ENCODE results near the gene SEPTIN8. TPM values are rescaled to one million over a fixed set of nuclear protein-coding genes. Genes with fewer than 3 reads are reported as not detected.

The SEPTIN8 gene
- total RNA-seq, 1 experiment from 2014 or later, result 38.2 TPM

- WGBS (ENCODE audit: extremely low coverage, insufficient read length, low lambda C conversion rate), result no CpG with 5 or more reads among the region's 3 CpGs
Observed at GRCh38 chr5:132791026-132791425, 14.0 kb upstream of the SEPTIN8 start.

More at GRCh38 chr5:132791026-132791425, 14.0 kb upstream of the SEPTIN8 start:
- no peak overlapping the region for H2BK15ac ChIP-seq (ENCODE audit: low read depth, low read length)
- peaks cover 11 to 15% of the 10 kb centered on the region in 2 experiments for H3K4me1 Mint-ChIP-seq
- H3K4me3 Mint-ChIP-seq, result no peak overlapping the region
- H3K9me3 Mint-ChIP-seq, result no peaks in the 10 kb centered on the region
- H3K79me1 ChIP-seq (ENCODE audit: insufficient read depth, low read depth, low read length, poor library complexity, severe bottlenecking), result no peaks in the 10 kb centered on the region
- H3K4me2 ChIP-seq (ENCODE audit: insufficient read depth, insufficient read length, low read length), result no peak overlapping the region
- H3K27ac ChIP-seq (ENCODE audit: insufficient read length, low read depth, low read length), result no peak overlapping the region
- no peak overlapping the region for H2BK5ac ChIP-seq (ENCODE audit: insufficient read length, low read length)
- no peak overlapping the region for H3K27ac Mint-ChIP-seq
- no peak overlapping the region for H2AFZ ChIP-seq (ENCODE audit: low read length)
- H3K9ac ChIP-seq (ENCODE audit: extremely low read depth, insufficient read length, low read length), result no peak overlapping the region
- no peak for TF ChIP-seq CTCF (conservative IDR thresholded peaks at IDR 0.05)
- H3K4me1 ChIP-seq (ENCODE audit: insufficient read depth, low read length), result no peaks in the 10 kb centered on the region
- H3K79me2 ChIP-seq (ENCODE audit: insufficient read depth, low read length), result no peaks in the 10 kb centered on the region
- no peak overlapping the region for H3K4ac ChIP-seq (ENCODE audit: low read depth, low read length)
- no peaks in the 10 kb centered on the region for H4K20me1 ChIP-seq (ENCODE audit: control insufficient read depth, insufficient read depth, insufficient read length)
- peaks cover 17% of the 10 kb centered on the region for H3K27me3 Mint-ChIP-seq (ENCODE audit: low read depth)
- H2BK12ac ChIP-seq (ENCODE audit: insufficient read length, low read depth, low read length), result no peak overlapping the region
- no peak for DNase-seq
- H2BK20ac ChIP-seq (ENCODE audit: low read depth, low read length, poor library complexity, severe bottlenecking), result no peak overlapping the region
- H3K23me2 ChIP-seq (ENCODE audit: insufficient read length, low read depth, low read length, poor library complexity, severe bottlenecking), result no peaks in the 10 kb centered on the region
- H4K8ac ChIP-seq (replicated peaks; ENCODE audit: insufficient read length, low read depth, low read length), result no peak overlapping the region
- H3K23ac ChIP-seq (ENCODE audit: insufficient read length, low read depth, low read length), result no peak overlapping the region
- no peak overlapping the region for H3T11ph ChIP-seq (ENCODE audit: low read length)
- no peak overlapping the region for H4K91ac ChIP-seq (ENCODE audit: insufficient read length, low read depth, low read length)
- H4K5ac ChIP-seq (ENCODE audit: insufficient read length, low read depth, low read length), result no peak overlapping the region
- H2BK120ac ChIP-seq (ENCODE audit: low read depth, low read length, poor library complexity, severe bottlenecking), result no peak overlapping the region
- no peaks in the 10 kb centered on the region; a peak in 1 of 7 replicates for H3K36me3 Mint-ChIP-seq (ENCODE audit: insufficient read depth in 1 of 3, low read depth in 3 of 3)
- no peak overlapping the region for H3K18ac ChIP-seq (ENCODE audit: insufficient read length, low read depth, low read length)
- no peak overlapping the region for H2AK5ac ChIP-seq (ENCODE audit: insufficient read length, low read length)
- no peak overlapping the region for H3K14ac ChIP-seq (ENCODE audit: insufficient read depth, low read length)
- no peak overlapping the region for H3K56ac ChIP-seq (ENCODE audit: insufficient read length, low read depth, low read length)
- no peaks in the 10 kb centered on the region for H3K9me3 ChIP-seq (ENCODE audit: control insufficient read depth, low read depth, low read length)
- no peaks in the 10 kb centered on the region for H3K27me3 ChIP-seq (ENCODE audit: insufficient read depth, low read length)

All from H9 (cell line).